DMS 273 (cell line): Measurements from ENCODE around the gene LACC1.

Experiments used
- DNase-seq: peaks from one replicate; lab custom pipeline; 2025; ENCODE audit not compliant: unreplicated experiment; lab: John Stamatoyannopoulos, UW

LACC1 gene

GRCh38 chr13:43879755-43880181 lies at the start of gene LACC1:
Gene LACC1, plus strand, starts transcription at chr13:43879904. Its CDS starts 1,082 bp downstream, at chr13:43880986.
- DNase-seq: peak; percentile 57

- no peak for DNase-seq
Measured at GRCh38 chr13:43830497-43830881, 49.2 kb upstream of the LACC1 start.

- DNase-seq: no peak
Measured at GRCh38 chr13:43831088-43831487, 48.6 kb upstream of the LACC1 start.

- DNase-seq: no peak
Measured at GRCh38 chr13:43835701-43836100, 44.0 kb upstream of the LACC1 start.

GRCh38 chr13:43838909-43839308 lies 40.8 kb upstream of the LACC1 start:
- no peak for DNase-seq

- peak; percentile 11 for DNase-seq
Measured at GRCh38 chr13:43846496-43847158, 33.1 kb upstream of the LACC1 start.

- DNase-seq: no peak
Measured at GRCh38 chr13:43848001-43848649, 31.6 kb upstream of the LACC1 start.

GRCh38 chr13:43850873-43851272 lies 28.8 kb upstream of the LACC1 start:
- DNase-seq: no peak

GRCh38 chr13:43852923-43853404 lies 26.7 kb upstream of the LACC1 start:
- no peak for DNase-seq

- no peak for DNase-seq
Measured at GRCh38 chr13:43861863-43862262, 17.8 kb upstream of the LACC1 start.

GRCh38 chr13:43864921-43865320 lies 14.8 kb upstream of the LACC1 start:
- DNase-seq: no peak

- no peak for DNase-seq
Measured at GRCh38 chr13:43865892-43866291, 13.8 kb upstream of the LACC1 start.

- no peak for DNase-seq
Measured at GRCh38 chr13:43872181-43872580, 7.5 kb upstream of the LACC1 start.

GRCh38 chr13:43874504-43875092 lies 5.1 kb upstream of the LACC1 start:
- peak; percentile 29 for DNase-seq

- DNase-seq: no peak
Measured at GRCh38 chr13:43876366-43876765, 3.3 kb upstream of the LACC1 start.

- DNase-seq: no peak
Measured at GRCh38 chr13:43877326-43877725, 2.4 kb upstream of the LACC1 start.

GRCh38 chr13:43877766-43878165 lies 1.9 kb upstream of the LACC1 start:
- peak; percentile 34 for DNase-seq

GRCh38 chr13:43878892-43879754 lies 581 bp upstream of the LACC1 start, which contains the start of gene CCDC122:
Gene CCDC122, minus strand, starts transcription at chr13:43879740. Its CDS starts 10,364 bp downstream, at chr13:43869376.
- peak; percentile 82 for DNase-seq

GRCh38 chr13:43880214-43880855 lies 631 bp downstream of the LACC1 start:
- DNase-seq: no peak

- DNase-seq: peak; percentile 14
Measured at GRCh38 chr13:43880926-43881325, 1.2 kb downstream of the LACC1 start.

- no peak for DNase-seq
Measured at GRCh38 chr13:43881580-43881979, 1.9 kb downstream of the LACC1 start.
